ENCODE data around the gene OTX2. TPM values are rescaled to one million over a fixed set of nuclear protein-coding genes. Genes with fewer than 3 reads are reported as not detected.

OTX2 gene
- total and polyA plus RNA-seq, 2 of the 4 experiments (the other 2 are of a cell fraction): not detected

DNA sequence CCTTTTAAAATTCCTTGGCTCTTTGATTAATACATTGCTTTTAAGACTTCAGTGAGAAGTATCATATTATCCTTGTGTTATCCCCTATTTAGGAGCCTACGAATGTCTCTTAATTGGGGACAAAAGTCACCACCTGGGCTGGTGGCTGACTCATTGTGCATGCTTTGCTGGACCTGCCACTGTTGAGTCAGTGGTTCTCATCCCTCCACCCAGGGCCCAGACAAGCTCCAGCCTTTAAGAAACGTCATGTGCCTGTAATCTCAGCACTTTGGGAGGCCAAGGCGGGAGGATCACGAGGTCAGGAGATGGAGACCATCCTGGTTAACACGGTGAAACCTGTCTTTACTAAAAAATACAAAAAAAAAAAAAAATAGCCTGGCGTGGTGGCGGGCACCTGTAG lies 57.9 kb downstream of the OTX2 start:
- WGBS, 2 experiments (ENCODE audit: extremely low coverage in 2 of 2, insufficient read length in 1 of 2): 60% methylated on average over 2 of the region's 7 CpGs; no CpG with 5 or more reads in 1 of the 2 experiments
- no peak overlapping the region for H3K23ac ChIP-seq (ENCODE audit: low read depth, low read length)
- no peak overlapping the region for H2AK5ac ChIP-seq (ENCODE audit: low read depth, low read length)
- in situ Hi-C loops (cut with MboI; ENCODE audit: low sequenced_read_pairs): no loop called here
- no peak overlapping the region for H2AK9ac ChIP-seq (replicated peaks; ENCODE audit: low read depth, low read length, poor library complexity)
- no peak overlapping the region for H3K56ac ChIP-seq (ENCODE audit: extremely low read depth, insufficient read depth, low read length)
- no peak overlapping the region for H2BK20ac ChIP-seq (ENCODE audit: low read depth, low read length)
- dilution Hi-C loops (cut with HindIII; ENCODE audit: low sequenced_read_pairs, unreplicated experiment): no loop called here
- H3K9ac ChIP-seq (ENCODE audit: low read depth, low read length): no peak overlapping the region
- H3K4me2 ChIP-seq (ENCODE audit: low read depth, low read length): no peak overlapping the region
- no peaks in the 10 kb centered on the region for H3K9me1 ChIP-seq (ENCODE audit: insufficient read depth, low read length)
- no peak overlapping the region for H4K8ac ChIP-seq (ENCODE audit: low read depth in 2 of 2, low read length in 2 of 2)
- H3K4me3 ChIP-seq (ENCODE audit: insufficient read depth, low read depth, low read length): no peak overlapping the region
- intact Hi-C loops (cut with micrococcal nuclease): no loop called here
- no TSS peak for BruUV-seq (replicated peaks)
- H3K36me3 ChIP-seq (ENCODE audit: control insufficient read depth, insufficient read depth, low read length): no peaks in the 10 kb centered on the region
- no peak for TF ChIP-seq MXI1 (IDR thresholded peaks at IDR 0.05; ENCODE audit: borderline replicate concordance, low read depth, low read length)
- no peak for TF ChIP-seq CHD1 (IDR thresholded peaks at IDR 0.05; ENCODE audit: low read depth, low read length)
- TF ChIP-seq MAFK (IDR thresholded peaks at IDR 0.05; ENCODE audit: low read depth, low read length): no peak
- TF ChIP-seq NFE2L2 (IDR thresholded peaks at IDR 0.05; ENCODE audit: low read depth, low read length): no peak
- no peak for TF ChIP-seq RAD21 (IDR thresholded peaks at IDR 0.05; ENCODE audit: low read length)
- no peak for TF ChIP-seq POLR2A (IDR thresholded peaks at IDR 0.05; ENCODE audit: low read depth, low read length)
- TF ChIP-seq, protein P1, sequence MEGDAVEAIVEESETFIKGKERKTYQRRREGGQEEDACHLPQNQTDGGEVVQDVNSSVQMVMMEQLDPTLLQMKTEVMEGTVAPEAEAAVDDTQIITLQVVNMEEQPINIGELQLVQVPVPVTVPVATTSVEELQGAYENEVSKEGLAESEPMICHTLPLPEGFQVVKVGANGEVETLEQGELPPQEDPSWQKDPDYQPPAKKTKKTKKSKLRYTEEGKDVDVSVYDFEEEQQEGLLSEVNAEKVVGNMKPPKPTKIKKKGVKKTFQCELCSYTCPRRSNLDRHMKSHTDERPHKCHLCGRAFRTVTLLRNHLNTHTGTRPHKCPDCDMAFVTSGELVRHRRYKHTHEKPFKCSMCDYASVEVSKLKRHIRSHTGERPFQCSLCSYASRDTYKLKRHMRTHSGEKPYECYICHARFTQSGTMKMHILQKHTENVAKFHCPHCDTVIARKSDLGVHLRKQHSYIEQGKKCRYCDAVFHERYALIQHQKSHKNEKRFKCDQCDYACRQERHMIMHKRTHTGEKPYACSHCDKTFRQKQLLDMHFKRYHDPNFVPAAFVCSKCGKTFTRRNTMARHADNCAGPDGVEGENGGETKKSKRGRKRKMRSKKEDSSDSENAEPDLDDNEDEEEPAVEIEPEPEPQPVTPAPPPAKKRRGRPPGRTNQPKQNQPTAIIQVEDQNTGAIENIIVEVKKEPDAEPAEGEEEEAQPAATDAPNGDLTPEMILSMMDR (conservative IDR thresholded peaks at IDR 0.05; ENCODE audit: low read depth, low read length): no peak
- TF ChIP-seq FOS (IDR thresholded peaks at IDR 0.05; ENCODE audit: low read depth, low read length): no peak
- no peak for TF ChIP-seq SMC3 (IDR thresholded peaks at IDR 0.05; ENCODE audit: low read depth, low read length)
- TF ChIP-seq, protein P2, sequence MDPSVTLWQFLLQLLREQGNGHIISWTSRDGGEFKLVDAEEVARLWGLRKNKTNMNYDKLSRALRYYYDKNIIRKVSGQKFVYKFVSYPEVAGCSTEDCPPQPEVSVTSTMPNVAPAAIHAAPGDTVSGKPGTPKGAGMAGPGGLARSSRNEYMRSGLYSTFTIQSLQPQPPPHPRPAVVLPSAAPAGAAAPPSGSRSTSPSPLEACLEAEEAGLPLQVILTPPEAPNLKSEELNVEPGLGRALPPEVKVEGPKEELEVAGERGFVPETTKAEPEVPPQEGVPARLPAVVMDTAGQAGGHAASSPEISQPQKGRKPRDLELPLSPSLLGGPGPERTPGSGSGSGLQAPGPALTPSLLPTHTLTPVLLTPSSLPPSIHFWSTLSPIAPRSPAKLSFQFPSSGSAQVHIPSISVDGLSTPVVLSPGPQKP (IDR thresholded peaks at IDR 0.05; ENCODE audit: borderline replicate concordance, low read depth, low read length): no peak
- TF ChIP-seq, protein P3, sequence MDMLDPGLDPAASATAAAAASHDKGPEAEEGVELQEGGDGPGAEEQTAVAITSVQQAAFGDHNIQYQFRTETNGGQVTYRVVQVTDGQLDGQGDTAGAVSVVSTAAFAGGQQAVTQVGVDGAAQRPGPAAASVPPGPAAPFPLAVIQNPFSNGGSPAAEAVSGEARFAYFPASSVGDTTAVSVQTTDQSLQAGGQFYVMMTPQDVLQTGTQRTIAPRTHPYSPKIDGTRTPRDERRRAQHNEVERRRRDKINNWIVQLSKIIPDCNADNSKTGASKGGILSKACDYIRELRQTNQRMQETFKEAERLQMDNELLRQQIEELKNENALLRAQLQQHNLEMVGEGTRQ (IDR thresholded peaks at IDR 0.05; ENCODE audit: low read depth, low read length): no peak
- TF ChIP-seq MAZ (IDR thresholded peaks at IDR 0.05; ENCODE audit: borderline replicate concordance, low read depth, low read length): no peak
- H2BK120ac ChIP-seq (ENCODE audit: low read depth, low read length): no peak overlapping the region
- H2AFZ ChIP-seq (replicated peaks; ENCODE audit: low read length, poor library complexity): no peak overlapping the region
- no peak overlapping the region for H4K5ac ChIP-seq (ENCODE audit: low read depth, low read length)
- H3K18ac ChIP-seq (ENCODE audit: low read depth, low read length): no peak overlapping the region
- H2BK15ac ChIP-seq (ENCODE audit: low read depth, low read length): no peak overlapping the region
- H3K27ac ChIP-seq (ENCODE audit: insufficient read depth, low read length): no peak overlapping the region
- no peaks in the 10 kb centered on the region for H3K79me1 ChIP-seq (ENCODE audit: low read depth in 1 of 2, low read length in 2 of 2)
- no peak for ATAC-seq (ENCODE audit: low read depth)
- H3K14ac ChIP-seq (replicated peaks; ENCODE audit: low read depth, low read length): no peak overlapping the region
- no peaks in the 10 kb centered on the region for H3K4me1 ChIP-seq (ENCODE audit: control insufficient read depth, insufficient read depth, low read length)
- H3K4ac ChIP-seq (ENCODE audit: low read depth, low read length): no peak overlapping the region
- H3K27me3 ChIP-seq (ENCODE audit: control insufficient read depth, insufficient read depth, low read length): no peaks in the 10 kb centered on the region
- H2BK5ac ChIP-seq (ENCODE audit: low read depth, low read length, poor library complexity, severe bottlenecking): no peak overlapping the region
- no peak overlapping the region for H4K91ac ChIP-seq (ENCODE audit: insufficient read depth, low read depth, low read length)
- H4K20me1 ChIP-seq (ENCODE audit: insufficient read depth, low read length): no peaks in the 10 kb centered on the region
- ChIA-PET CTCF (no interaction called here), POLR2A (ENCODE audit: unreplicated experiment) (interaction anchor here (1.0 kb wide), 1 partner anchor 10 kb away, joined by 12 read pairs; no protein-coding TSS in a partner anchor)
- H3K9me3 ChIP-seq (ENCODE audit: control insufficient read depth, insufficient read depth, low read length): no peaks in the 10 kb centered on the region
- no peak for DNase-seq

Measured in IMR-90 (cell line).